Subcutaneous adipose tissue (tissue), 4 donors: ENCODE measurements around the gene TMEM200A. TPM values are rescaled to one million over a fixed set of nuclear protein-coding genes. Genes with fewer than 3 reads are reported as not detected.

Source experiments
- total RNA-seq, 4 donors: library from RNA; depleted of rRNA; stranded (reverse); fragments of >200 nt; gene quantifications; one replicate each; pipeline ENCODE4 v1.1.0, GENCODE V29; 2016
- TF ChIP-seq, protein P1 (sequence below): fragments of 450-650 bp; IDR thresholded peaks from one replicate; pipeline ENCODE4 v1.5.1; 2016; ENCODE audit warnings: low read depth, mild to moderate bottlenecking, control low read depth, antibody characterized with exemption, moderate library complexity

Gene TMEM200A
- total RNA-seq, 4 donors from 2014 or later = 1.3 to 4.8 (median 2.4) TPM

DNA sequence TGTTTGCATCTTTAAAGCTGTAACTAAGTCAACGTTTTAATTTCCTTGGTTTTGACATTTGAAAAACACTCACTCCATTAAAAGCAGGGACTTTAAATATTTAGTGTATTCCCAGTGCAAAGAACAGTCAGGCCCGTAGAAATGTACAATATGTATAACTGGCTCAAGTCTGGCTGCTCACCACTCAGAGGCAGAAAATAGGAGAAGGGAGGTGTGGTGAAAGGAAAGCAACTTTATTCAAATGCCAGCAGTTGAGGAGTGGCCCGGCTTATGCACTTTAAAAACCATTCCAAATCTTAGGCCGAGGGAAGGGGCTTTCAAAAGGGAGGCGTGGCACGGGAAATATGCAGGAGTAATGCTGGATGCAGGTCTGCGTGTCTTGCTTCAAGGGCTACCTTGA is 120.6 kb downstream of the TMEM200A start:
- TF ChIP-seq, protein P1, sequence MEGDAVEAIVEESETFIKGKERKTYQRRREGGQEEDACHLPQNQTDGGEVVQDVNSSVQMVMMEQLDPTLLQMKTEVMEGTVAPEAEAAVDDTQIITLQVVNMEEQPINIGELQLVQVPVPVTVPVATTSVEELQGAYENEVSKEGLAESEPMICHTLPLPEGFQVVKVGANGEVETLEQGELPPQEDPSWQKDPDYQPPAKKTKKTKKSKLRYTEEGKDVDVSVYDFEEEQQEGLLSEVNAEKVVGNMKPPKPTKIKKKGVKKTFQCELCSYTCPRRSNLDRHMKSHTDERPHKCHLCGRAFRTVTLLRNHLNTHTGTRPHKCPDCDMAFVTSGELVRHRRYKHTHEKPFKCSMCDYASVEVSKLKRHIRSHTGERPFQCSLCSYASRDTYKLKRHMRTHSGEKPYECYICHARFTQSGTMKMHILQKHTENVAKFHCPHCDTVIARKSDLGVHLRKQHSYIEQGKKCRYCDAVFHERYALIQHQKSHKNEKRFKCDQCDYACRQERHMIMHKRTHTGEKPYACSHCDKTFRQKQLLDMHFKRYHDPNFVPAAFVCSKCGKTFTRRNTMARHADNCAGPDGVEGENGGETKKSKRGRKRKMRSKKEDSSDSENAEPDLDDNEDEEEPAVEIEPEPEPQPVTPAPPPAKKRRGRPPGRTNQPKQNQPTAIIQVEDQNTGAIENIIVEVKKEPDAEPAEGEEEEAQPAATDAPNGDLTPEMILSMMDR = no peak

DNA sequence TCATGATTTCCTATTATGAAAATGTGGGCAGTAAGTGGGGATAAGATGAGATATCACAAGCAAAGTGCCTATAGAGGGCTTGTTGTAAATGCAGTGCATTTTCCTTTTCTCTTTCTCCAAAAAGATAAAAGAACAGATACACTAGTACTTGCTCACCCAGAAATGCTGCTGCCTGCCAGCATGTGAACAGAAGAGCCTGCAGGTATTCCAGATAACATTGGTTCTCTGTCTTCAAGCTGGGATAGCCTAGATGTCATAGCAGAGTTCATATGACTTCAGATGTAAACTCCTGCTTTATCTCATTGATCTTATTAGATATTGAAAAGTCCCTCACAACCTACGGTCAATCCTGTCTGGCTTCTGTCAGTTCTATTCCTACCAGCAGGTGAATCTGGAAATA is 123.7 kb downstream of the TMEM200A start:
- TF ChIP-seq, protein P1 = no peak

Other genes starting within 250 kb of the TMEM200A start
- gene SAMD3, start 143.1 kb upstream of the TMEM200A start, total RNA-seq = 1 to 10 TPM; 1.1 to 4.7 (median 2.3) TPM